GM10248 (cell line): Measurements from ENCODE around the gene SLC25A42.

ENCODE experiments used
- CTCF ChIA-PET: fragments of 300-600 bp; sonication (Branson Sonifier 250); formaldehyde crosslinking; extraction: SDS; loops from one replicate; lab custom pipeline; 2021; ENCODE audit warnings: antibody characterized with exemption; lab: Yijun Ruan, JAX
- POLR2A ChIA-PET: fragments of 350-650 bp; sonication (Branson Sonifier 250); formaldehyde crosslinking; extraction: SDS; loops from one replicate; lab custom pipeline; 2020; ENCODE audit warnings: antibody characterized with exemption; lab: Yijun Ruan, JAX
- DNase-seq: peaks from one replicate; pipeline ENCODE4 v3.0.0; 2012; ENCODE audit errors: extremely low spot score
- CTCF ChIP-seq: IDR thresholded peaks from 2 replicates; pipeline ENCODE4 v1.5.1; 2012; ENCODE audit warnings: mild to moderate bottlenecking, low read depth; ENCODE audit errors: extremely low read depth, missing control alignments, control extremely low read depth

Gene SLC25A42

DNA sequence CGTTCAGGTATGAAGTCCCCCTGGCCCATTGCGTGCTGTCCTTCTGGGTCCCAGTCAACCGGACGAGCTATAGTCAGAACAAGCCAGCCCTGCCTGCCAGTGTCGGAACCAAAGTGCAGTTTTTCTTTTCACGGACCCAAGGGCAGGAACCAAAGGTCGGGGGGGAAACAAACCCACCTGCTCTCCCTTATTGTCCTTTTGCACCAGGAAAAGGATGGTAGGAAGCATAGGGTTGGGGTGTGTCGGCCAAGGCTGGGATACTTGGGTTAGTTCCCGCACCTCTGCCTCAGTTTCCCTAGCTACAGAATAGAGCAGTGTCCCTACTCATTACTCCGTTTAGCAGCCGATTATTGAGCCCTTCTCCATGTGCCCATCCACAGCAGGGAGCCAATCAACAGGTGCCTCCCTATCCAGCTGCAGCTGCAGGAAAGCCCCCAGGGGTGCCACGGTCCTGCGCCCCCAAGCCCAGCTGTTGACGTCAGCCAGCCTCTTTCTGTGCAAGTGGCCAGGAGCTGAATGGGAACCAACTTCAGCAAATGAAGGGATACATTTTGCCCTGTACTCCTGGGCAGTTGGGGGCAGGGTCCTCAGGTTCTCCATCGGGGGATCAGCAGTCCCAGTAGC is 9.4 kb upstream of the SLC25A42 start:
- no peak for TF ChIP-seq CTCF
- POLR2A ChIA-PET = no interaction called here
- DNase-seq = no peak
- CTCF ChIA-PET = interaction anchor here (1.0 to 3.9 kb wide), 13 partner anchors 8 to 171 kb away, joined by 3 to 23 read pairs (median 4); partner anchors contain the start of gene SLC25A42

GRCh38 chr19:19054939-19055440 is 8.8 kb upstream of the SLC25A42 start:
- CTCF ChIA-PET = interaction anchor here (1.0 to 3.9 kb wide), 13 partner anchors 8 to 171 kb away, joined by 3 to 23 read pairs (median 4); partner anchors contain the start of gene SLC25A42
- POLR2A ChIA-PET = no interaction called here
- no peak for DNase-seq
- TF ChIP-seq CTCF = no peak

- no peak for DNase-seq
- POLR2A ChIA-PET = no interaction called here
- CTCF ChIA-PET = interaction anchor here (1.6 to 3.9 kb wide), 2 partner anchors 12 to 61 kb away, joined by 4 to 21 read pairs; no protein-coding TSS in a partner anchor
- no peak for TF ChIP-seq CTCF
Observed at GRCh38 chr19:19055701-19056100, 8.1 kb upstream of the SLC25A42 start.

DNA sequence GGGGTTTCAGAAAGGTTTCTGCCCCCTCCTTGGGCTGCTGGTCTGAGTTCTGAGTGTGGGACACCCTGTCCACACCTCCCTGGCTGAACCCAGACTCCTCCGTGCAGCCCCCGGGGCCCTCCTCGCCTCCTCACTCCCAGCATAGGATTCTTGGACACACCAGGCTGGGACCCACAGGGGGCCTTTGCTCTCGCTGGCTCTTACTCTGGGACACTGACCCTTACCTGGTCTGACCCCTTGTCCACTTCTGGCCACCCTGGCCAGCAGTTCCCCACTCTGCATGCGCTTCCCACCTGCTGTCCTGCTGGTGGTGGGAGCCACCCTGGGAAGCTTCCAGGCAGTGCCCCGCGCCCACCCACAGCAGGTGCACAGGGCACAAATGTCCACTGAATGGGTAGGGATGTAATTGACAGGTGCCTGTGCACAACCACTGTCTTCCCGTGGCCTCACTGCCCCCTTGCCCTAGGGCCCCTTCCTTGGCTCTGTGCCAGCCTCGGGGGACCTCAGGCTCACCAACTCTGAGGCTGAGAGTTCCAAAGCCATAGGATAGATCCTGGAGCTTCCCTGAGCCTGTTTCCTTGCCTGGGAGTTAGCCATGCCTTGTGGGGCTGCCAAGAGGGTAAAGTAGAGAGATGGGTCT is 7.0 kb upstream of the SLC25A42 start:
- no peak for TF ChIP-seq CTCF
- DNase-seq = no peak
- ChIA-PET POLR2A (no interaction called here), CTCF (no interaction called here)

GRCh38 chr19:19057317-19057716 is 6.5 kb upstream of the SLC25A42 start:
- ChIA-PET CTCF (no interaction called here), POLR2A (no interaction called here)
- no peak for TF ChIP-seq CTCF
- DNase-seq = no peak

- ChIA-PET POLR2A (no interaction called here), CTCF (no interaction called here)
- no peak for DNase-seq
- no peak for TF ChIP-seq CTCF
Observed at GRCh38 chr19:19057720-19058119, 6.1 kb upstream of the SLC25A42 start.
